MM.1S (cell line): ENCODE data around the gene KCNA2.

ENCODE experiments used
- DNase-seq: peaks from one replicate; pipeline ENCODE4 v3.0.0-alpha.2; 2015
- H2AFZ ChIP-seq: fragments of 300-600 bp; sonication (generic); 2 replicates; pipeline ENCODE4 v1.6.0; 2016; ENCODE audit warnings: antibody characterized with exemption, low read length
- H3F3A ChIP-seq: fragments of 300-600 bp; sonication (generic); 2 replicates; pipeline ENCODE4 v1.6.1; 2016; ENCODE audit warnings: mild to moderate bottlenecking, antibody characterized with exemption, low read length, moderate library complexity, mixed read lengths; ENCODE audit not compliant: insufficient read depth
- H3K27ac ChIP-seq: fragments of 300-600 bp; sonication (generic); 2 replicates; pipeline ENCODE4 v1.5.1; 2016; ENCODE audit warnings: mild to moderate bottlenecking, low read length
- H3K27me3 ChIP-seq: fragments of 300-600 bp; sonication (generic); replicated peaks from 2 replicates; pipeline ENCODE4 v1.6.0; 2016; ENCODE audit warnings: low read length; ENCODE audit not compliant: insufficient read depth
- H3K36me3 ChIP-seq: fragments of 300-600 bp; sonication (generic); replicated peaks from 2 replicates; pipeline ENCODE4 v1.6.1; 2016; ENCODE audit warnings: mild to moderate bottlenecking, low read length, mixed read lengths; ENCODE audit not compliant: insufficient read depth
- H3K4me1 ChIP-seq: fragments of 300-600 bp; sonication (generic); 2 replicates; pipeline ENCODE4 v1.6.1; 2016; ENCODE audit warnings: low read length, mixed read lengths
- H3K4me2 ChIP-seq: fragments of 300-600 bp; sonication (generic); 2 replicates; pipeline ENCODE4 v1.6.0; 2016; ENCODE audit warnings: low read depth, low read length
- H3K4me3 ChIP-seq: fragments of 300-600 bp; sonication (generic); 2 replicates; pipeline ENCODE4 v1.5.1; 2016; ENCODE audit warnings: low read length, mixed read lengths
- H3K79me2 ChIP-seq: fragments of 300-600 bp; sonication (generic); 2 replicates; pipeline ENCODE4 v1.6.1; 2016; ENCODE audit warnings: mixed run types, low read length, mixed read lengths
- H3K9ac ChIP-seq: fragments of 300-600 bp; sonication (generic); 2 replicates; pipeline ENCODE4 v1.6.1; 2016; ENCODE audit warnings: low read length, mixed read lengths
- H3K9me2 ChIP-seq: fragments of 300-600 bp; sonication (generic); replicated peaks from 2 replicates; pipeline ENCODE4 v1.6.1; 2016; ENCODE audit warnings: mild to moderate bottlenecking, low read length, mixed read lengths; ENCODE audit not compliant: insufficient read depth
- H3K9me3 ChIP-seq: fragments of 300-600 bp; sonication (generic); replicated peaks from 2 replicates; pipeline ENCODE4 v1.6.1; 2016; ENCODE audit warnings: mild to moderate bottlenecking, low read length, mixed read lengths; ENCODE audit not compliant: insufficient read depth
- H4K20me1 ChIP-seq: fragments of 300-600 bp; sonication (generic); 2 replicates; pipeline ENCODE4 v1.6.1; 2016; ENCODE audit warnings: mild to moderate bottlenecking, low read length, moderate library complexity, mixed read lengths; ENCODE audit not compliant: insufficient read depth
- EZH2 ChIP-seq: fragments of 300-600 bp; sonication (generic); optimal IDR thresholded peaks from 2 replicates; pipeline ENCODE3; 2017; ENCODE audit warnings: low read depth, mild to moderate bottlenecking, antibody characterized with exemption, low read length, mixed read lengths
- EZH2phosphoT487 ChIP-seq: fragments of 300-600 bp; sonication (generic); IDR thresholded peaks from 2 replicates; pipeline ENCODE4 v1.6.1; 2018; ENCODE audit warnings: antibody characterized with exemption, low read length
- TF ChIP-seq, protein P1 (sequence below): fragments of 300-600 bp; sonication (generic); IDR thresholded peaks from 2 replicates; pipeline ENCODE4 v1.5.1; 2016; ENCODE audit warnings: antibody characterized with exemption, low read length, mixed read lengths

Gene KCNA2

DNA sequence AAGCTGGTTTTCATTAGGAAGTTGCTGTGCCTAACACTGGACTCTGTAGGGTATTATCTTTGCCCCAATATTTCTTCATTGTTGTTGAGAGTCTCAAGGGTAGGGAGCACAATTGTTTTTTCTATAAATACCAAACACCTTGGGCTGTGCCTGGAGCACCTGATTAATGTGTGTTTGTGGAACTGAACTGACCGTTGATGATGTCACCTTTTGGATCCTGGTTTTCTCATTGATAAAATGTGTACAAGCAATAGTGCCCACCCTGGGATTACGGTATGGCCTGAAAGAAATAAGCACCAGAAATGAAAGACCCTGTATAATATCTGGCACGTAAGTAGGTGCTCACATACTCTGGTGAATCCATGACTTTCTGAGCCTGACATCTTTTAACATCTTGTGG is 39.3 kb downstream of the KCNA2 start:
- H3K4me2 ChIP-seq, result no peak overlapping the region
- H3K4me3 ChIP-seq, result no peak overlapping the region
- H3K36me3 ChIP-seq, result no peaks in the 10 kb centered on the region
- TF ChIP-seq, protein P1, sequence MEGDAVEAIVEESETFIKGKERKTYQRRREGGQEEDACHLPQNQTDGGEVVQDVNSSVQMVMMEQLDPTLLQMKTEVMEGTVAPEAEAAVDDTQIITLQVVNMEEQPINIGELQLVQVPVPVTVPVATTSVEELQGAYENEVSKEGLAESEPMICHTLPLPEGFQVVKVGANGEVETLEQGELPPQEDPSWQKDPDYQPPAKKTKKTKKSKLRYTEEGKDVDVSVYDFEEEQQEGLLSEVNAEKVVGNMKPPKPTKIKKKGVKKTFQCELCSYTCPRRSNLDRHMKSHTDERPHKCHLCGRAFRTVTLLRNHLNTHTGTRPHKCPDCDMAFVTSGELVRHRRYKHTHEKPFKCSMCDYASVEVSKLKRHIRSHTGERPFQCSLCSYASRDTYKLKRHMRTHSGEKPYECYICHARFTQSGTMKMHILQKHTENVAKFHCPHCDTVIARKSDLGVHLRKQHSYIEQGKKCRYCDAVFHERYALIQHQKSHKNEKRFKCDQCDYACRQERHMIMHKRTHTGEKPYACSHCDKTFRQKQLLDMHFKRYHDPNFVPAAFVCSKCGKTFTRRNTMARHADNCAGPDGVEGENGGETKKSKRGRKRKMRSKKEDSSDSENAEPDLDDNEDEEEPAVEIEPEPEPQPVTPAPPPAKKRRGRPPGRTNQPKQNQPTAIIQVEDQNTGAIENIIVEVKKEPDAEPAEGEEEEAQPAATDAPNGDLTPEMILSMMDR, result no peak
- TF ChIP-seq EZH2phosphoT487 (no peak), EZH2 (no peak)
- no peaks in the 10 kb centered on the region for H3K9me3 ChIP-seq
- no peaks in the 10 kb centered on the region for H3K4me1 ChIP-seq
- no peak overlapping the region for H2AFZ ChIP-seq
- H3F3A ChIP-seq, result no peaks in the 10 kb centered on the region
- no peaks in the 10 kb centered on the region for H3K27me3 ChIP-seq
- no peak overlapping the region for H3K9ac ChIP-seq
- H4K20me1 ChIP-seq, result no peaks in the 10 kb centered on the region
- no peaks in the 10 kb centered on the region for H3K9me2 ChIP-seq
- H3K79me2 ChIP-seq, result no peaks in the 10 kb centered on the region
- H3K27ac ChIP-seq, result no peak overlapping the region
- DNase-seq, result no peak

DNA sequence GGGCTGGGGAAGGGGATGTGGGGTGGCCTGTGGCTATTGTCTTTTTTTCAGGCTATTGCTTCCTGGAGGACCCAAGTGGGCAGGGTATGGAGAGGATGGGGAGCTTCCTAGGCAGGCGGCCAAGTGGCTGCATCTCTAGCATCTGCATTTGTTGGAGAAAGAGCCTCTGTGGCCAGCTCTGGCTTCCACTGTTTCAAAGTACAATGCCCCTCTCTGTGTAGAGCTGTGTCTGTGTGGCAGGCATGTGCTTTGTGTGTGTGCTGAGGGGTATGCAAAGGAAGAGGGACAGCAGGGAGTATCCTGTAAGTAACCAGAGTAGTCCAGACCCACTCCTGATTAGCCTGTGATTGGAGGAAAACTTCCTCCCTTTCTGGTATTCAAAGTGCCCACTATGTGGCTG is 40.6 kb downstream of the KCNA2 start:
- H3K79me2 ChIP-seq, result no peaks in the 10 kb centered on the region
- no peak for DNase-seq
- H3K27ac ChIP-seq, result no peak overlapping the region
- TF ChIP-seq EZH2phosphoT487 (no peak), EZH2 (no peak)
- TF ChIP-seq, protein P1, result no peak
- no peaks in the 10 kb centered on the region for H3K9me2 ChIP-seq
- no peaks in the 10 kb centered on the region for H3K4me1 ChIP-seq
- H3K9me3 ChIP-seq, result no peaks in the 10 kb centered on the region
- H2AFZ ChIP-seq, result no peak overlapping the region
- H3K4me3 ChIP-seq, result no peak overlapping the region
- H3K27me3 ChIP-seq, result no peaks in the 10 kb centered on the region
- no peaks in the 10 kb centered on the region for H3K36me3 ChIP-seq
- no peak overlapping the region for H3K4me2 ChIP-seq
- H3F3A ChIP-seq, result no peaks in the 10 kb centered on the region
- H4K20me1 ChIP-seq, result no peaks in the 10 kb centered on the region
- no peak overlapping the region for H3K9ac ChIP-seq

DNA sequence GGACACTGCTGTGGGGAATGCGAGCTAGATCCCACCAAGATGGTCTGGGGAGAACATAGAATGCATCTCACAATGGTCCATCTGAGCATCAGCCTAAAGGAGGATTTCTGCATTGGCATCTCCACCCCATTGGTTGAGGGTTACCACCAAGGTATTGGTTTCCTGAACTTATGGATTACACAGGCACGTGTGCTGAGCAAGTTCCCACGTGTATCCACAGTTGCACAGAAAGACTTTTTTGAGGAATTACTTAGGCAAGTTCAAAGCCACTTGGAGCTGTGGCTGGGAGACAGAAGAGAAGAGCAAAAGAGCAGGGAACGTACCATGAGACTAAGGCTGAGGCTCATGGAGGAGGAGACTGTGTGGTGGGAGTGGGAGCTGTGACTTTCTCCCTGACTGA is 43.1 kb downstream of the KCNA2 start:
- H3K27me3 ChIP-seq, result no peaks in the 10 kb centered on the region
- H3K9me3 ChIP-seq, result no peaks in the 10 kb centered on the region
- H3K36me3 ChIP-seq, result no peaks in the 10 kb centered on the region
- H4K20me1 ChIP-seq, result no peaks in the 10 kb centered on the region
- H3F3A ChIP-seq, result no peaks in the 10 kb centered on the region
- H3K4me3 ChIP-seq, result no peak overlapping the region
- DNase-seq, result no peak
- no peaks in the 10 kb centered on the region for H3K4me1 ChIP-seq
- TF ChIP-seq EZH2phosphoT487, result no peak
- TF ChIP-seq, protein P1, result no peak
- no peak for TF ChIP-seq EZH2
- no peak overlapping the region for H3K4me2 ChIP-seq
- no peak overlapping the region for H3K27ac ChIP-seq
- H3K9ac ChIP-seq, result no peak overlapping the region
- H2AFZ ChIP-seq, result no peak overlapping the region
- H3K79me2 ChIP-seq, result no peaks in the 10 kb centered on the region
- H3K9me2 ChIP-seq, result no peaks in the 10 kb centered on the region
